Right kidney (tissue), 1 donor: Measurements from ENCODE around the gene RUNX3.
A peak's percentile ranks its signal among the peaks of the same experiment; 100 is the strongest.

Source experiments
- DNase-seq: peaks from one replicate; pipeline ENCODE4 v3.0.0-alpha.2; 2016

RUNX3 gene

GRCh38 chr1:24946861-24947658 is 17.0 kb upstream of the RUNX3 start:
- no peak for DNase-seq

GRCh38 chr1:24945354-24946326 is 15.6 kb upstream of the RUNX3 start:
- no peak for DNase-seq

DNA sequence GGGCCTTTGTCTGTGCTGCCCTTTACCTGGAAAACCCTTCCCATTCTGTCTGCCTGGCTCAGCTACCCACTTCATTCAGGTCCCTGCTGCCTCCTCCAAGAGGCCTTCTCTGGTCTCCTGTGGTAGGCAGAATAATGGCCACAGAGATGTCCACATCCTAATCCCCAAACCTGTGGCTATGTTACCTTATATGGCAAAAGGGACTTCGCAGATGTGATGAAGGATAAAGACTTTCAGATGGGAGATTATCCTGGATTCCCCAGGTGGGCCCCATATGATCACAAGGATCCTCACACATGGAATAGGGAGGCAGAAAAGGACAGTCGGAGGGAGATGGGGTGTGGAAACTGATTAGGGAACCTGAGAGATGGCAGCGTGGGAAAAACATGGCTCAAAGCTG is 14.2 kb upstream of the RUNX3 start:
- DNase-seq: no peak

DNA sequence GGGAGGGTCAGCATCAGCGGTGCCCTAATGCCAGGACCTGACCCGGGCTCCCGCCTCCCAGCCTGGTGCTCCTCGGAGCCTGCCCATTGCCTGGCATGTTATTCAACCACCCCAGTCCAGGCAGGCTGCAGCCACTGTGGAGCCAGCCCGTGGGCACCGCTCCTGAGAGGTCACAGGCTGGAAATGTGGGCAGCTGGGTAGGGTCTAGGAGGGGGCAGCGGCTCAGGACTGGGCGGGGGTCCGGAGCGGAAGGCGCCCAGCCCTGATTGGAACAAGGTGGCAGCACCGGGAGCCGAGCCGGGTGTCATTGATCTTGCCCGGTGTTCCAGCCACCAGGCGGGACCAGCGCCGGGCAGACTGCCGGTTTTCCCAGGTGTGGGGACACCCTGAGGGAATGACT is 12.7 kb upstream of the RUNX3 start:
- DNase-seq: no peak

- no peak for DNase-seq
Observed at GRCh38 chr1:24941564-24941963, 11.5 kb upstream of the RUNX3 start.

DNA sequence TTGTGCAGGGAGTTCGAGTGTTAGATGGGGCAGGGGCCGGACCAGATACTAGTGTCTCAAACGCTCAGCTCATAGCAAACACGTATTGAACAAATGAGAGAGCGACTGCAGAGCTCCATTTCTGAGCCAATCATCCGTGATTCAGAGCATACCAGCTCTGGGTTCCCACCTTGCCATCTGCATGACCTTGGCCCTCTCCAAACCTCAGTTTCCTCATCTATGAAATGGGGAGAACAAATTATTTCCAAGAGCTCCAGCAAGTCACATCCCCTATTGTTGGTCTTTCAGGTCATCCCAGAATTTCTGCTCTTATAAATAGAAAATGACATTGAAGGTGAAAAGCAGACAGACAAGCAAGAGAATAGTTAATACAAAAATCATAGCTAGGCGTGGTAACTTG is 10.2 kb upstream of the RUNX3 start:
- no peak for DNase-seq

DNA sequence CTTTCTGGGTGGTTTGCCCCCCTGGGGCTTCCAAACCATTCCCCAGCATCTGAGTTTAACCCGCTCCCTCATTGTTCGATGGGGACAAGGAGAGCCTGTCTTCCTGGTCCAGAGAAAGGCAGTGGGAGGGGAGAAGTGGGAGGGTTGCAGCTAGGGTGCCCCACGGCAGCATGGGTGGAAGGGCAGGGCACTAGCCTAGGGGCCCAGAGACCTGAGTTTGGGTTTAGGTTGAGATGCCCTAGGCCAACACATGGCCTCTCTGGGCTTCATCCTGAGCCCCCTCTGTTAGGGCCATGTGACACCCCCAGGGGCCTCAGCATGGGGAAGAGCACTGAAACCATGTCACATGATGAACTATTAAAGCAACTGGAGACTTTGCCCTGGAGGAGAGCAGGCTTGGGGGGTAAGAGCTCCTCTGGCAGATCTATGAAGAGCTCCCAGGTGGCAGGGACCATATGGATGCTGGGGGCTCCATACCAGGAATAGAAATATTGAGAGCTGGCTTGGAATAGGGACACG is 9.7 kb upstream of the RUNX3 start:
- no peak for DNase-seq

DNA sequence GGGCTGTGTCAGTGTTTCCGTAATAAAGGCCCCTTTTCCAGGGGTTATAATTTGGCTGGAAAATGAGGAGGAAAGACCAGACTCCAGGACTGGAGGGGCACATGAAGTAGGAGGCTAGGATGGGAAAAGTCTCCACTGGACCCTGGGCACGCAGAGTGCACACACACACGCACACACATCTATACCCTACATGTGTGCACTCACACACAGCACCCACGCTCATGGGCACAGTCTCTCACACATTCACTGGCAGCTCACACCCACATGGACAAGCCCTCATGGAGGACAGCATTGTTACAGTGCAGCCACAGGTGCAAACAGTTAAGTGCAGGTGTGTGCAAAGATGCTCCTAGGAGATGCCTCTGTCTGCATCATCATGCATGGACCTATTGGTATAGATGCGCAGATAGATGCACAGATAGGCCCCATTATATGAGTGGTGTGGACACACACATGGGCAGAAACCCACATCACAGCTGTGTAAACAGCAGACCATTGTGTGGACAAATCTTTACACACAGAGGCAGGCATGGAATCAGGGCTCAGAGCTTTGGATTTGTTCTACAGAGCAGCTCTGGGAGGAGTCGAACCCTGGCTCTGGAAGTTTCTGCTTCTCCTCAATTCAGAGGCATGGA is 9.1 kb upstream of the RUNX3 start:
- no peak for DNase-seq

DNA sequence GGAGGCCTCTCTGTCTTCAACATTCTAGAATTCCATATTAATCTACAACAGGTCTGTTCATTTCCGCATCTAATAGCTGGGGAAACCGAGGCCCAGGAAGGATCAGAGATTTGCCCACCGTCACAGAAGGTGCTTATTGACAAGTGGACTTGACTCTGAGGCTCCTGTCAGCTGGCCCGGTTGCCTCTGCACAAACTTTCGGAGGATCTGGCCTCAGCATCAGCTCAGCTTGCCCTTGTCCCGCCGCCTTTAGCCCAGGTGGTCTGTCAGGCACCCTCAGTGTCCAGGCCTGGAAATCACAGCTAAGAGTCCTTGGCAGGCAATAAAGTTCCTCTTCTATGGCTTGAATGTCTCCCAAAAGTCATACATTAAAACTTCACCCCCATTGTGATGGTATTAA is 8.2 kb upstream of the RUNX3 start:
- no peak for DNase-seq

- DNase-seq: no peak
Observed at GRCh38 chr1:24936684-24937083, 6.6 kb upstream of the RUNX3 start.

GRCh38 chr1:24935615-24936484 is 5.8 kb upstream of the RUNX3 start:
- DNase-seq: no peak

- DNase-seq: no peak
Observed at GRCh38 chr1:24935196-24935526, 5.1 kb upstream of the RUNX3 start.

- no peak for DNase-seq
Observed at GRCh38 chr1:24934310-24935195, 4.5 kb upstream of the RUNX3 start.

DNA sequence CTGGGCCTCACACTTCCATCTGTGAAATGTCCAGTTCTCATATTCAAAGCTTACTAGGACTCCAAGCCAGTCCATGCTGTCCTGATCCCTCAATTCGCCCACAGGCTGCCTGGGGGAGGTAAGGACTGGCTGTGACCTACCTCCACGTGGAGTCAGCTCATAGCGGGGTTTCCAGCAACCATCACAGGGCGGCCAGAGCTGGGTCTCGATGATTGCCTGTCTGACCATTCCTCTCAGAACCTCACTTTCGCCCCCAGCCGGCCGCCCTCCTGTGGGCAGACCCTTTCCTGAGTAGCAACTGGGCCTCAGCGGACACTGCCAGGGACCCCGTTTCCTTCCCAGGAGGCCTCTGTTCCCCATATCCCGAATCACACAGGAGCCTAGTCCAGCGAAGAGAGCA is 3.4 kb upstream of the RUNX3 start:
- DNase-seq: no peak

GRCh38 chr1:24932725-24933294 is 2.7 kb upstream of the RUNX3 start:
- no peak for DNase-seq

DNA sequence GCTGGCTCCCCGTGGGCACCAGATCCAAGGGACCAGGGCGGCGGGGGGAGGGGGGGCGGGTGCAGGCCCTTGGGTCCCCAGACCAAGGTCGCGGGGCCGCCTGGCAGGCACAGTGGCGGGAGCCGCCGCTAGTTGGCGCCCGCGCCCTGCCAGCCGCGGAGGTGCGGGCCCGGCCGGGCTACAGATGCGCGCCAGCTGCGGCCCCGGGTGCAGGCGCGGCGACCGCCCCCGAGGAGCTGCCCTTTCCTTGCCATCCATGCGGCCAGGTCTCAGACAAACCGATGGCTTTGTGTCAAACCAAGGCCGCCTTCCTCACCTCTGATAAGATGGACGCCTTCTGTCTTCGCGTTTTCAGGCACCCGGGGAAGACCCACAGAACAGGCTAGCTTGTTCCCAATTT is 2.2 kb upstream of the RUNX3 start:
- peak; percentile 63 for DNase-seq

- DNase-seq: peak; percentile 78
Observed at GRCh38 chr1:24931468-24932231, 1.6 kb upstream of the RUNX3 start.

DNA sequence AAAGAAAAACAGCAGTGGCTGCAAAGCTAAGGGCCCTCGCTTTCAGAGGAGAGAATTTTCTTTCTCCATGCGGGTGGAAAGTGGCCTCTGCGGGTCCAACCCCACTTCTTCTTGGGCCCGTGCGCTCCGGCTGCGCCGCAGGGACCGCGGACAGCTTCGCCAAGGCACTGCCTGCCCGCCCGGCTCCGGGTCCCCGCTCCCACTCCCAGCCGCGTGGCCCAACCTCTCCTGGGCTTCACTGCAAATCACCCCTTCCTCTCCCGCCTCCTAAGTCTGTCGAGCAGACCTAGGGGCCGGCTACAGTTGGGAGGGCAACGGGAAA is 1.0 kb upstream of the RUNX3 start:
- DNase-seq: peak; percentile 86

- peak; percentile 85 for DNase-seq
Observed at GRCh38 chr1:24929398-24930259, 447 bp downstream of the RUNX3 start.
